ENCODE measurements around the gene IGSF23. TPM values are rescaled to one million over a fixed set of nuclear protein-coding genes. Genes with fewer than 3 reads are reported as not detected.

The IGSF23 gene
- total RNA-seq, 2 donors from 2014 or later: not detected

- Histone ChIP-seq H3K36me3 (ENCODE audit: control insufficient read depth, insufficient read depth, low read length) (no peaks in the 10 kb centered on the region), H3K27me3 (ENCODE audit: control insufficient read depth, insufficient read depth, low read length, poor library complexity, severe bottlenecking) (no peaks in the 10 kb centered on the region), H3K9ac (ENCODE audit: extremely low read depth, low read length, poor library complexity, severe bottlenecking) (no peak overlapping the region), H3K4me1 (ENCODE audit: control insufficient read depth, insufficient read depth, low read length) (no peaks in the 10 kb centered on the region), H3K4me3 (ENCODE audit: low read length) (no peak overlapping the region), H3K27ac (ENCODE audit: low read depth, low read length) (no peak overlapping the region), H3K9me3 (ENCODE audit: control insufficient read depth, low read length) (no peaks in the 10 kb centered on the region)
- no peak for DNase-seq
- Mint-ChIP-seq H3K27ac (no peak overlapping the region), H3K4me1 (peaks cover 3% of the 10 kb centered on the region), H3K9me3 (no peaks in the 10 kb centered on the region), H3K27me3 (ENCODE audit: insufficient read depth) (peaks cover 6% of the 10 kb centered on the region), H3K4me3 (no peak overlapping the region), H3K36me3 (ENCODE audit: low read depth) (no peaks in the 10 kb centered on the region)
- WGBS, 2 experiments (ENCODE audit: insufficient coverage in 1 of 2, insufficient read length in 1 of 2): 89 to 96% methylated on average over 6 of the region's 6 CpGs
- TF ChIP-seq CTCF (conservative IDR thresholded peaks at IDR 0.05): no peak
Observed at GRCh38 chr19:44675521-44675920, 62.2 kb downstream of the IGSF23 start.

GRCh38 chr19:44677019-44677811 is 63.9 kb downstream of the IGSF23 start:
- no peak for TF ChIP-seq CTCF (conservative IDR thresholded peaks at IDR 0.05)
- no peaks in the 10 kb centered on the region for H3K9me3 ChIP-seq (ENCODE audit: control insufficient read depth, low read length)
- 75 to 81% methylated on average over 7 to 8 of the region's 8 CpGs for WGBS, 2 experiments (ENCODE audit: insufficient coverage in 1 of 2, insufficient read length in 1 of 2)
- no peaks in the 10 kb centered on the region for H3K27me3 ChIP-seq (ENCODE audit: control insufficient read depth, insufficient read depth, low read length, poor library complexity, severe bottlenecking)
- Mint-ChIP-seq H3K4me1 (peaks cover 3% of the 10 kb centered on the region), H3K27ac (peak overlapping the region; percentile 57), H3K27me3 (ENCODE audit: insufficient read depth) (peaks cover 6% of the 10 kb centered on the region), H3K9me3 (no peaks in the 10 kb centered on the region), H3K4me3 (no peak overlapping the region), H3K36me3 (ENCODE audit: low read depth) (no peaks in the 10 kb centered on the region)
- DNase-seq: peak; percentile 82
- no peak overlapping the region for H3K9ac ChIP-seq (ENCODE audit: extremely low read depth, low read length, poor library complexity, severe bottlenecking)
- no peaks in the 10 kb centered on the region for H3K4me1 ChIP-seq (ENCODE audit: control insufficient read depth, insufficient read depth, low read length)
- H3K4me3 ChIP-seq (ENCODE audit: low read length): peak overlapping the region; percentile 2
- H3K36me3 ChIP-seq (ENCODE audit: control insufficient read depth, insufficient read depth, low read length): no peaks in the 10 kb centered on the region
- H3K27ac ChIP-seq (ENCODE audit: low read depth, low read length): no peak overlapping the region

- Histone ChIP-seq H3K27ac (ENCODE audit: low read depth, low read length) (no peak overlapping the region), H3K4me1 (ENCODE audit: control insufficient read depth, insufficient read depth, low read length) (no peaks in the 10 kb centered on the region), H3K9me3 (ENCODE audit: control insufficient read depth, low read length) (no peaks in the 10 kb centered on the region), H3K36me3 (ENCODE audit: control insufficient read depth, insufficient read depth, low read length) (no peaks in the 10 kb centered on the region), H3K4me3 (ENCODE audit: low read length) (no peak overlapping the region), H3K9ac (ENCODE audit: extremely low read depth, low read length, poor library complexity, severe bottlenecking) (no peak overlapping the region), H3K27me3 (ENCODE audit: control insufficient read depth, insufficient read depth, low read length, poor library complexity, severe bottlenecking) (no peaks in the 10 kb centered on the region)
- Mint-ChIP-seq H3K27me3 (ENCODE audit: insufficient read depth) (peaks cover 2% of the 10 kb centered on the region), H3K4me3 (no peak overlapping the region), H3K27ac (no peak overlapping the region), H3K4me1 (peaks cover 3% of the 10 kb centered on the region), H3K9me3 (no peaks in the 10 kb centered on the region), H3K36me3 (ENCODE audit: low read depth) (no peaks in the 10 kb centered on the region)
- no peak for DNase-seq
- no peak for TF ChIP-seq CTCF (conservative IDR thresholded peaks at IDR 0.05)
Observed at GRCh38 chr19:44680536-44680935, 67.2 kb downstream of the IGSF23 start.
